H9 (cell line): ENCODE data around the gene GRB7. TPM values are rescaled to one million over a fixed set of nuclear protein-coding genes. Genes with fewer than 3 reads are reported as not detected.
A peak's percentile ranks its signal among the peaks of the same experiment; 100 is the strongest.

Source experiments
- DNase-seq: peaks from one replicate; pipeline ENCODE4 v3.0.0-alpha.2; 2017
- H2AFZ ChIP-seq: one replicate; pipeline ENCODE4 v1.6.1; 2013; ENCODE audit warnings: mild to moderate bottlenecking, low read length, control low read depth, moderate library complexity
- H2AK5ac ChIP-seq: 2 replicates; pipeline ENCODE4 v1.6.1; 2013; ENCODE audit warnings: low read length, control low read depth, mixed read lengths; ENCODE audit not compliant: insufficient read length
- H2BK120ac ChIP-seq: one replicate; pipeline ENCODE4 v1.6.1; 2013; ENCODE audit warnings: low read depth, mild to moderate bottlenecking, low read length, control low read depth, inconsistent platforms; ENCODE audit not compliant: poor library complexity, severe bottlenecking
- H2BK12ac ChIP-seq: 2 replicates; pipeline ENCODE4 v1.6.1; 2013; ENCODE audit warnings: low read length, control low read depth, mixed read lengths, low read depth; ENCODE audit not compliant: insufficient read length
- H2BK15ac ChIP-seq: 2 replicates; pipeline ENCODE4 v1.6.1; 2013; ENCODE audit warnings: low read depth, low read length, control low read depth
- H2BK20ac ChIP-seq: one replicate; pipeline ENCODE4 v1.6.1; 2013; ENCODE audit warnings: low read depth, mild to moderate bottlenecking, low read length, control low read depth, inconsistent platforms; ENCODE audit not compliant: poor library complexity, severe bottlenecking
- H2BK5ac ChIP-seq: 2 replicates; pipeline ENCODE4 v1.6.1; 2013; ENCODE audit warnings: low read length, control low read depth, mixed read lengths; ENCODE audit not compliant: insufficient read length
- H3K14ac ChIP-seq: 2 replicates; pipeline ENCODE4 v1.6.1; 2013; ENCODE audit warnings: low read length, control low read depth; ENCODE audit not compliant: insufficient read depth
- H3K18ac ChIP-seq: 2 replicates; pipeline ENCODE4 v1.6.1; 2013; ENCODE audit warnings: low read depth, mild to moderate bottlenecking, mixed read lengths, low read length, control low read depth; ENCODE audit not compliant: insufficient read length
- H3K23ac ChIP-seq: 2 replicates; pipeline ENCODE4 v1.6.1; 2013; ENCODE audit warnings: low read length, control low read depth, mixed read lengths, low read depth; ENCODE audit not compliant: insufficient read length
- H3K23me2 ChIP-seq: 2 replicates; pipeline ENCODE4 v1.6.1; 2013; ENCODE audit warnings: low read depth, mild to moderate bottlenecking, mixed read lengths, low read length, control low read depth; ENCODE audit not compliant: insufficient read length, poor library complexity, severe bottlenecking
- H3K27ac ChIP-seq: 2 replicates; pipeline ENCODE4 v1.5.1; 2013; ENCODE audit warnings: low read length, control low read depth, mixed read lengths, low read depth; ENCODE audit not compliant: insufficient read length
- H3K27me3 ChIP-seq: 2 replicates; pipeline ENCODE4 v1.6.1; 2013; ENCODE audit warnings: low read length, control low read depth, inconsistent platforms; ENCODE audit not compliant: insufficient read depth
- H3K4ac ChIP-seq: 2 replicates; pipeline ENCODE4 v1.6.1; 2013; ENCODE audit warnings: low read depth, mild to moderate bottlenecking, control low read depth, inconsistent platforms, low read length, moderate library complexity
- H3K4me1 ChIP-seq: 2 replicates; pipeline ENCODE4 v1.6.1; 2013; ENCODE audit warnings: low read length, control low read depth, inconsistent platforms; ENCODE audit not compliant: insufficient read depth
- H3K4me2 ChIP-seq: 2 replicates; pipeline ENCODE4 v1.6.1; 2013; ENCODE audit warnings: low read length, control low read depth, mixed read lengths; ENCODE audit not compliant: insufficient read length, insufficient read depth
- H3K56ac ChIP-seq: 2 replicates; pipeline ENCODE4 v1.6.1; 2013; ENCODE audit warnings: low read depth, mild to moderate bottlenecking, mixed read lengths, low read length, control low read depth; ENCODE audit not compliant: insufficient read length
- H3K79me1 ChIP-seq: 2 replicates; pipeline ENCODE4 v1.6.1; 2013; ENCODE audit warnings: low read depth, mild to moderate bottlenecking, moderate library complexity, low read length, control low read depth, inconsistent platforms; ENCODE audit not compliant: insufficient read depth, poor library complexity, severe bottlenecking
- H3K79me2 ChIP-seq: 2 replicates; pipeline ENCODE4 v1.6.1; 2013; ENCODE audit warnings: low read length, control low read depth, inconsistent platforms; ENCODE audit not compliant: insufficient read depth
- H3K9ac ChIP-seq: 2 replicates; pipeline ENCODE4 v1.6.1; 2013; ENCODE audit warnings: low read length, control low read depth, mixed read lengths; ENCODE audit not compliant: insufficient read length; ENCODE audit errors: extremely low read depth
- H3K9me3 ChIP-seq: one replicate; pipeline ENCODE4 v1.6.1; 2013; ENCODE audit warnings: low read depth, low read length, inconsistent platforms; ENCODE audit not compliant: control insufficient read depth
- H3T11ph ChIP-seq: one replicate; pipeline ENCODE4 v1.6.1; 2013; ENCODE audit warnings: mild to moderate bottlenecking, low read length, control low read depth, inconsistent platforms
- H4K20me1 ChIP-seq: one replicate; pipeline ENCODE4 v1.6.1; 2013; ENCODE audit not compliant: control insufficient read depth, insufficient read length, insufficient read depth
- H4K5ac ChIP-seq: 2 replicates; pipeline ENCODE4 v1.6.1; 2013; ENCODE audit warnings: low read depth, mild to moderate bottlenecking, mixed read lengths, low read length, control low read depth; ENCODE audit not compliant: insufficient read length
- H4K8ac ChIP-seq: replicated peaks from 2 replicates; pipeline ENCODE4 v1.6.1; 2013; ENCODE audit warnings: low read length, control low read depth, mixed read lengths, low read depth; ENCODE audit not compliant: insufficient read length
- H4K91ac ChIP-seq: 2 replicates; pipeline ENCODE4 v1.6.1; 2013; ENCODE audit warnings: low read depth, mild to moderate bottlenecking, moderate library complexity, mixed read lengths, low read length, control low read depth; ENCODE audit not compliant: insufficient read length
- H3K27ac Mint-ChIP-seq, 3 experiments: 2 replicates in 2 of 3; 3 replicates in 1 of 3; pipeline ENCODE4 v1.8.0; 2020 to 2021; ENCODE audit warnings: mixed read lengths in 3 of 3, mild to moderate bottlenecking in 1 of 3, moderate library complexity in 1 of 3
- H3K27me3 Mint-ChIP-seq: 2 replicates; pipeline ENCODE4 v1.8.0; 2021; ENCODE audit warnings: low read depth, mild to moderate bottlenecking, moderate library complexity, mixed read lengths
- H3K36me3 Mint-ChIP-seq, 3 experiments: 2 replicates in 2 of 3; 3 replicates in 1 of 3; pipeline ENCODE4 v1.8.0; 2020 to 2021; ENCODE audit warnings: low read depth in 3 of 3, mixed read lengths in 3 of 3; ENCODE audit not compliant: insufficient read depth in 1 of 3
- H3K4me1 Mint-ChIP-seq, 2 experiments: 2 replicates each; pipeline ENCODE4 v1.8.0; 2020; ENCODE audit warnings: mixed read lengths in 2 of 2
- H3K4me3 Mint-ChIP-seq, 2 experiments: 2 replicates in 1 of 2; 3 replicates in 1 of 2; pipeline ENCODE4 v1.8.0; 2020 to 2021; ENCODE audit warnings: mild to moderate bottlenecking in 2 of 2, mixed read lengths in 2 of 2, moderate library complexity in 1 of 2
- H3K9me3 Mint-ChIP-seq, 2 experiments: 2 replicates in 1 of 2; 3 replicates in 1 of 2; pipeline ENCODE4 v1.8.0; 2020; ENCODE audit warnings: mild to moderate bottlenecking in 2 of 2, mixed read lengths in 2 of 2, moderate library complexity in 1 of 2
- WGBS: extraction: QIAGEN DNeasy Blood & Tissue Kit; methylation state at CpG from one replicate; pipeline ENCODE4 v1.1.7; 2013; ENCODE audit warnings: missing lambda C conversion rate, low lambda C conversion rate, mixed read lengths; ENCODE audit not compliant: insufficient read length; ENCODE audit errors: extremely low coverage; 5-methylcytosine and 5-hydroxymethylcytosine counted together
- total RNA-seq: library from RNA; stranded (reverse); gene quantifications from 2 replicates; pipeline ENCODE4 v1.2.1, GENCODE V29; 2021
- TF ChIP-seq, protein P1 (sequence below): fragments of 200-600 bp; sonication (generic); conservative IDR thresholded peaks from 3 replicates; pipeline ENCODE4 v1.8.0; 2021; ENCODE audit warnings: antibody characterized with exemption, mild to moderate bottlenecking

GRB7 gene
- total RNA-seq, 1 experiment from 2014 or later, result 55.0 TPM

DNA sequence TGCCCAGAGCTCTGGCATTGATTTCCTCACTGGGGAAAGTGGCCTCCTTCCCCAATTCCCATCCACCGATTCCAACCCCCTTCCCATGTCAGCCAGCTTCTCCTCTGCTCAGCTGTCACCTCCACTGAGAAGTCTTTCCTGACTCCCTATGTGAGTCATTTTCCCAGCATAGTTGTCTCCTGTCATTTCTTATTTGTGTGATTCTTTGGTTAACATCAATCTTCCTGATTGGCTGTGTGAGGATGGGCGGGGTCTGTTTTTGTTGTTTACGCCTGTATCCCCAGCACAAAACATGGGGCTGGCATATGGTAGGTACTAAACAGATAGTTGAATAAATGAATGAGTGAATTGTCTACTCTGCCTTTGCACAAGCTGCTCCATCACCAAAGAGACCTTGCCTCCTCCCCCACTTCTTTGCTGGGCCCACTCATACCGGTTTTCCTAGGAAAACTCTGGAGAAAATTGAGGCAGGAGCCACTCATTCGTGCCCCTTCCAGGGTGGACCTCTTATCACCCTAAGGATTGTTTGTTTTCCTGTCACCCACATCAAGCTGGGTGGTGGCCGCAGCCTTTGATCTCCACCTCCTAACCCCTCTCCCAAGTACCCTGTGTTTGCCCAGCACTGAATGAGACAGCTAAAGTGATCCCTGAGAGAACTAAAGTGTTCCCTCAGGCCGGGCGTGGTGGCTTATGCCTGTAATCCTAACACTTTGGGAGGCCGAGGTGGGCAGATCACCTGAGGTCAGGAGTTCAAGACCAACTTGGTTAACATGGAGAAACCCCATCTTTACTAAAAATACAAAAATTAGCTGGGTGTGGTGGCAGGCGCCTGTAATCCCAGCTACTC lies 1.2 kb upstream of the GRB7 start:
- Histone ChIP-seq H3K79me2 (peaks cover 2% of the 10 kb centered on the region; the same call in 1 of the 2 replicates), H2AFZ (no peak overlapping the region), H3K27ac (no peak overlapping the region), H3K23me2 (peaks cover 27% of the 10 kb centered on the region), H3K9me3 (no peaks in the 10 kb centered on the region), H4K20me1 (no peaks in the 10 kb centered on the region), H3K14ac (no peak overlapping the region), H3K4me1 (peaks cover 3% of the 10 kb centered on the region; the same call in 1 of the 2 replicates), H2BK12ac (no peak overlapping the region), H4K91ac (no peak overlapping the region), H3K9ac (no peak overlapping the region), H4K5ac (no peak overlapping the region), H4K8ac (no peak overlapping the region), H2BK120ac (no peak overlapping the region), H3K4ac (no peak overlapping the region), H2BK5ac (no peak overlapping the region), H3T11ph (no peak overlapping the region), H3K27me3 (no peaks in the 10 kb centered on the region), H3K18ac (no peak overlapping the region), H2AK5ac (no peak overlapping the region), H2BK15ac (no peak overlapping the region), H3K4me2 (no peak overlapping the region), H2BK20ac (no peak overlapping the region), H3K56ac (no peak overlapping the region), H3K23ac (no peak overlapping the region), H3K79me1 (no peaks in the 10 kb centered on the region)
- TF ChIP-seq, protein P1, sequence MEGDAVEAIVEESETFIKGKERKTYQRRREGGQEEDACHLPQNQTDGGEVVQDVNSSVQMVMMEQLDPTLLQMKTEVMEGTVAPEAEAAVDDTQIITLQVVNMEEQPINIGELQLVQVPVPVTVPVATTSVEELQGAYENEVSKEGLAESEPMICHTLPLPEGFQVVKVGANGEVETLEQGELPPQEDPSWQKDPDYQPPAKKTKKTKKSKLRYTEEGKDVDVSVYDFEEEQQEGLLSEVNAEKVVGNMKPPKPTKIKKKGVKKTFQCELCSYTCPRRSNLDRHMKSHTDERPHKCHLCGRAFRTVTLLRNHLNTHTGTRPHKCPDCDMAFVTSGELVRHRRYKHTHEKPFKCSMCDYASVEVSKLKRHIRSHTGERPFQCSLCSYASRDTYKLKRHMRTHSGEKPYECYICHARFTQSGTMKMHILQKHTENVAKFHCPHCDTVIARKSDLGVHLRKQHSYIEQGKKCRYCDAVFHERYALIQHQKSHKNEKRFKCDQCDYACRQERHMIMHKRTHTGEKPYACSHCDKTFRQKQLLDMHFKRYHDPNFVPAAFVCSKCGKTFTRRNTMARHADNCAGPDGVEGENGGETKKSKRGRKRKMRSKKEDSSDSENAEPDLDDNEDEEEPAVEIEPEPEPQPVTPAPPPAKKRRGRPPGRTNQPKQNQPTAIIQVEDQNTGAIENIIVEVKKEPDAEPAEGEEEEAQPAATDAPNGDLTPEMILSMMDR, result no peak
- no peaks in the 10 kb centered on the region for H3K9me3 Mint-ChIP-seq
- no peak for DNase-seq
- H3K36me3 Mint-ChIP-seq, result no peaks in the 10 kb centered on the region; a peak in 2 of 7 replicates
- peaks cover 3% of the 10 kb centered on the region; the same call in 1 of the 2 replicates for H3K27me3 Mint-ChIP-seq
- peaks cover 31 to 38% of the 10 kb centered on the region in 2 experiments for H3K4me1 Mint-ChIP-seq
- peak overlapping the region; percentile 39 to 71 (median 52); a peak in 5 of 7 replicates for H3K27ac Mint-ChIP-seq
- WGBS, result no CpG with 5 or more reads among the region's 10 CpGs
- peak overlapping the region; percentile 1 to 60; a peak in 3 of 5 replicates for H3K4me3 Mint-ChIP-seq
